ENCODE data around the gene PIAS1.
"Not testable (repeated sequence)": the region's sequence is repeated elsewhere in the genome, so short reads cannot be mapped to it uniquely, and the experiment has no call there.

The PIAS1 gene

DNA sequence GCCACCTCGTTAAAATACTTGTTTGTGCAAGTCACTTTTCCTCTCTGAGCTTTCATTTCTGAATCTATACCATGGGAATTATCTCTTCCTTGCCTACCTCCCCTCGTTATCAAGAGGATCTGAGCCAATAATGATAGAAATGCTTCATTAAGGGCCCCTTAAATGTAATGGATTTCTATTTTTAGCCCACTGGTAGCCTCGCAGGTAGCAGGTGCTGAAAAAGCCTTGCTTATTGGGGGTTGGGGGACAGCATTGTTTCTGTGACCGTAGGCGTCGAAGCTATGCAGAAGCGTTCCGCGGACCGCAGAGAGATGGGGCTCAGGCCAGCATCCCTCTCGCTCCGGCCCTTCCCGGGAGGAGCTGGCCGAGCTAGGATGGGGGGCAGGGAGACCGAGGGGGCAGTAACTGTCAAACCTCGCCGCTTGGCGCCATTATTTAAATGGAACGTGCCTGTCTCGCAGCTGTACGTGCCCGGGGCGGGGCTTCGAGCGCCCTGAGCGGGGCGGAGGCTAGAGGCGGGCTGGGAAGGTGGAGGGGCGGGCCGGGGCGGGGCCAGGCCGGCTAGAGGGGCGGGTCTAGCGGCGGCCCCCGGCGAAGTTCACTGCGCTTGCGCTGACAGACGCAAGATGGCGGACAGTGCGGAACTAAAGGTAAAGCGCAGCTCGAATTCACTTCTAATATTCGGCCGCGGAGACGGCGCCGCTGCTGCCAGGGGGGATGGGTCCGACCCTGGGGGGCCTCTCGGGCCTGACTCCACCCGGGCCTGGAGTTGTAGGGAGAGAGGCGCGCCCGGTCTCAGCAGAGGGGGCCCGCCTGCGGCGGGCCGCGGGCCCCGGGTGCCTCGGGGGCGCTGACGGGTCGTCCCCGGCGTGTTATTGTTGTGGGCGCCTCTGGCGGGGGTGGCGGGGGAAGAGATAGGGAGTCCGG, at the start of gene PIAS1:
TSS of gene PIAS1 (plus strand) at position 615 of the 927 bp plus-strand sequence. CDS start at position 627, 12 bp downstream.
- ATAC-seq = peak; percentile 89 to 92

DNA sequence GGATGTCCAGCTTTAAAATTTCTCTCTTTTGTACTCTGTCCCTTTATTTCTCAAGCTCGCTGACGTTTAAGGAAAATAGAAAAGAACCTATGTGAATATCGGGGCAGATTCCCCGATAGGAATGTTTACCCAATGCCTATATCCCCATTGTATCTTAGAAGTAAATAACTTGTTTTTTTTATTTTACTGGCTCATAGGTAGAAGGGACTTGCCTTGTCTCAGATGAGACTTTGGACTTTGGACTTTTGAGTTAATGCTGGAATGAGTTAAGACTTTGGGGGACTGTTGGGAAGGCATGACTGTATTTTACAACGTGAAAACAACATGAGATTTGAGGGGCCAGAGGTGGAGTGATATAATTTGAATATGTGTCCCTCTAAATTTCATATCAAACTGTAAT, 46.5 kb upstream of the PIAS1 start:
- ATAC-seq = not testable (repeated sequence)

DNA sequence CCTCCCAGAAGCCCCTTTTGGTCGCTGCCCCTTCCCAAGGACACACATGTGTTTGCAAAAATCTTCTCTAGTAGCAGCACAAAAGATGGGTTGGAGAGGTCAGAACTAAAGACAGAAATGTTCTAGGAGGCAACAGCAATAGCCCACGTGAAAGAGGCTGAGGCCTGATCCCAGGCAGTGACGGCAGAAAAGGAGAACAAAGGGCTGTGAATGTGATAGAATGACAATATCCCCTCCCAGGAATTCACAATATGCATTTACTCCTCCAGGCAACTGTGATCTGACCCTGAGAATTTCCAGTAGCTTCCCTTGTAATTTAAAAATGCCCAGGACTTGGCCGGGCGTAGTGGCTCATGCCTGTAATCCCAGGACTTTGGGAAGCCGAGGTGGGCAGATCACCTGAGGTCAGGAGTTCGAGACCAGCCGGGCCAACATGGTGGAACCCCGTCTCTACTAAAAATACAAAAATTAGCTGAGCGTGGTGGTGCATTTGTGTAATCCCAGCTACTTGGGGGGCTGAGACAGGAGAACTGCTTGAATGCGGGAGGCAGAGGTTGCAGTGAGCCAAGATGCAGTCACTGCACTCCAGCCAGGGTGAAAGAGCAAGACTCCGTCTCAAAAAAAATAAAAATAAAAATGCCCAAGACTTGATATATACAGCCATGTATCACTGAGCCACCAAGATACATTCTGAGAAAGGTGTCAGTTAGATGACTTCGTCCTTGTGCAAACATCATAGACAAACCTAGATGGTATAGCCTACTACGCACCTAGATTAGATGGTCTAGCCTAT, 43.6 kb upstream of the PIAS1 start:
- no peak for ATAC-seq

DNA sequence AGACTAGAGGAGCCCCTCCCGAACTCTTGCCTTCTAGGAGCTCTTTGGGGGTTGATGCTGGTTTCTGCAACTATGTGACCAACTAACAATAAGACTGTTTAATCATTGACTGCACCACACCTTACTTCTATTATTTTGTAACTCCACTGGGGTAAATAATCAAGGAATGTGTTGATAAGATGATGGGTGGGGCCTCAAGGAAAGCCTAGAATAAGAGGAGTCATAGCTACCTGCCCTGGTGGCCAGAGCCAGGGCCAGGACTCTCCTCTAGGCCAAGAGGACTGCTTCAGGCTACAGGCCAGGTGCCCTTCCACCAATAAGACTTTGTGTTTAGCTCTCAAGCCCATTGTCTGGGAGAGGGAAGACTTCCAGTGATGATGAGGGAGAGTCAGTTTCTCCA, 41.2 kb upstream of the PIAS1 start:
- ATAC-seq = no peak

DNA sequence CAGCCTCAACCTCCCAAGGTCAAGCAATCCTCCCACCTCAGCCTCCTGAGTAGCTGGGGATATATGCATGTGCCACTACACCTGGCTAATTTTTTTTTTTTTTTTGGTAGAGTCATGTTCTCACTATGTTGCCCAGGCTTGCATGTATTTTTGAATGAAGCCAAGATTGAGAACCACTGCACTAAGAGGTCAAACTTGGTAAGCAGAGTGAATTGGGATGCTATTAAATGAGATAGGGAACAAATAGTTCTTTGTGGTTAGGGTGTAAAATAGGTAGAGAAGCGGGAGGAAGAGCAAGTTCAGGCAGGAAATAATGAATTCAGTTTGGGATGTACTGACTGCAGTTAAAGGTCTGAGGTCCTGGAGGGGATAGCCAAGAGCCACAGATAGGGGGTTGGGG, 39.9 kb upstream of the PIAS1 start:
- no peak for ATAC-seq

DNA sequence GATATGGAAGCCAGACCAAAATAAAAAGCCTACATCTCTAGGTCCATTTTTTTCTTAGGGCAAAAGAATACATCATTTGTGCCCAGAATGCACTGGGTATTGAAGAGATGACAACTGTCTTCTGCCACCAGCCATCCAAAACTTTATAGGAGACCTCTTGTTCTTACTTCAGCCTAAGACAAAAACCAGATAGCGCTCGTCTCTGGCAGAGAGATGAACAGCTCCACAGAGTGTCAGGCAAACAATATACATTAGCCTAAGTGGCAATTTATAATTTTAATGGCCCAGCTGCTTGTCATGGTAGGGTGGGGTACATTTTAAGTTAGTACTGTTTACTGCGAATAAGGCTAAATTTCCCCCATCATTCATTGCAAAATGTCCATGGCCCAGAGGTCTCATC, 38.9 kb upstream of the PIAS1 start:
- no peak for ATAC-seq

DNA sequence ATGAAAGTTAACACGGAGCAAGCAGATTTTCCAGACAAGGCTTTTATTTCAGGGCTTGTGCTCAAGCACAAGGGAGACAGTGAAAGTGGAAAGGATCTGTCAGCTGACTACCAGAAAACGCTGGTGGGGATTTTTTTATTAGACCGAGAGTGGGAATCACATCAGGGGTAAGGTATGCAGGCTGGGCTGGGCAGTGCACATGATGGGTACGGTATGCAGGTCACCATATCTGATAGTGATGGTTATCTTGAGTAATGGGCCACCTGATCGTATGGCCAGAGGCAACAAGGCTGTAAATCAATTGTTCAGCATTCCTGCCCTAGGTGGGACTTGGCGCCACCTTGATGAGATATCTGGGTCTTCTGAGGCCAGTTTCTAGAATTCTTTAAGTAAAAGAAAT, 36.9 kb upstream of the PIAS1 start:
- no peak for ATAC-seq

DNA sequence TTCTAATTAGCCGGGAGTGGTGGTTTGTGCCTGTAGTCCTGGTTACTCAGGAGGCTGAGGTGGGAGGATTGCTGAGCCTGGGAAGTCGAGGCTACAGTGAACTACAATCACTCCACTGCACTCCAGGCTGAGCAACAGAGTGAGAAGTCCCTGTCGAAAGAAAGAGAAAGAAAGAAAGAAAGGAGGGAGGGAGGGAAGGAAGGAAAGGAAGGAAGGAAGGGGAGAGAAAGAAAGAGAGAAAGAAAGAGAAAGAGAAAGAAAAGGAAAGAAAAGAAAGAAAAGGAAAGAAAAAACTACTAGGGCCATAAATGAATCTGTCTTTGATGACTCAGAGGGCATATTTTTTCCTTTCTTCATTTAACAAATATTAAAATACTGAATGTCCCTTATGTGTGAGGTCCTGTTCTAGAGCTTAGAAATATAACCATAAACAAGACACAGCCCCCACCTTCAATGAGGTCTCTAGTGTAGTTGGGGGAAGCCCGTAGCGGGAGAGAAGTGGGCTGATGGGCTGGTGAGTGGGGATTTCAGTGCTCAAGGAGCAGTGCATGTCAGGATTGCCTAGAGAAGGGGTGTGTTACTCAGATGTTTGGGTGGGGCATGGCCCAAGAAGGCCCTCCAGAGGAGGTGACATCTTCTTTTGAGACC, 35.2 kb upstream of the PIAS1 start:
- ATAC-seq = no peak

DNA sequence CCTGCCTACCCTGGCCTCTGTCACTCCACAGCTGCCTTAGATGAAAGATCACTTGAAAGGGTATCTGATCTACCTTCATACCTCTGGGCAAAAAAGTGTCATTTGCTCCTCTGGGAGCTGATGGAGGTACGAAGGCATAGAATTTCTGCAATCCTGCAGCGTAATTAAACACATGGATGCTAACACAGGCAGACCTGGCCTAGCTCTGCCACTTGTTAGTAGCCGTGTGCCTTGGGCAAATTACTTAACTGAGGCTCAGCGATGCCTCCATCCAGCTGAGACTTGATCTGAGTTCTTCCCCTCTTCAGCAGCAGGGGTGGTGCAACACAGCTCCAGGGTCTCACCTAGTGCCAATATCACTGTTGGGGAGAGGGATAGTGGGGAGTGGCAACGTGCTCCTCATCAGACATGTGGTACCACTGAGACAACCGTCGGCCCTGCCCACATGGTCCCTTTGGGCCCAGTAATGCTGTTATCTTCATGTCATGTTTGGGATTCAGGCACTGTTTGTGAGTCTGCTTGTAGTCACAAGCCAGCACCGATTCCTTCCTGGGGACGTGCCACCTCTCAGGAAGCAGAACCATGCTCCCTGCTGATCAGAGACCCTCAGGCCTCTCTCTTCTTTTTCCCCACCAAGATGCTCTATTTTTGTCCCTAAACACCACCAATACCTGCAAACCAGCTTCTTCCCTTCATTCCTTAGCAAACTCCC, 34.1 kb upstream of the PIAS1 start:
- no peak for ATAC-seq

DNA sequence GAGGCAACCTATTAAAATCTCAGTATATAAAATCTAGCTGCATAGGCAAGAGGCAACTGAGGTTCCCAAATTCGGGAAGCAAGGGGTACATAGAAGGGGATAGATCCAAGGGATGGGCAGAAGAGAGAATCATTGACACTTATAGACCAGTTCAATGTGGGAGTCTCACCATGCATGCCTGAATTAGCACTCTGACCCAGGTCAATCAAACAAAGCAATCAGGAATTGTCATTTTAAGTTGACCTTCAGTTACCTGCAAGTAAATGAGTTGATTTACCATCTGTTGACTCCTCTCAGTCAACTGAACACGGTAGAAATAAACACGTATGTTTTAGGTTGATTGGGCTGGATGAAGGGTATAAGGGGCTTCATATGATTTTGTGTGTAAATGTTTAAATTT, 33.4 kb upstream of the PIAS1 start:
- ATAC-seq = no peak

DNA sequence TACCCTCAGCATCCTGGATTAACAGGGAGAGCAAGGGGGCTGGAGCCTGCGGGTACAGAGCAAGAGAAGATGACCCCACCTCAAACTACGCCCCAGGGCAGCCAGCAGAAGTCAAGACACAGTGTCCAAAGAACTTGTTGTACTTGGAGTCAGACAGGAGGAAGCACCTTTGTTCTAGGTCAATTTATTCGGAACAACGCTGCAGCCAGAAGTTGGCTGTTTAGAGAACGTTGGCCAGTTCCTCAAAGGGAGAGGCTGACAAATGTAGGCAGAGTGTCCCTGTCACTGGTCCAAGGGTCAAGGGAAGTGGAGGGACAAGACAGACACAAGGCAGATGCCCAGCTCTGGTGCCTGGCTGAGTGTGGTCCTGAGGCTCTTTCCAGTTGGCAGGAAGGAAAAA, 32.1 kb upstream of the PIAS1 start:
- no peak for ATAC-seq

DNA sequence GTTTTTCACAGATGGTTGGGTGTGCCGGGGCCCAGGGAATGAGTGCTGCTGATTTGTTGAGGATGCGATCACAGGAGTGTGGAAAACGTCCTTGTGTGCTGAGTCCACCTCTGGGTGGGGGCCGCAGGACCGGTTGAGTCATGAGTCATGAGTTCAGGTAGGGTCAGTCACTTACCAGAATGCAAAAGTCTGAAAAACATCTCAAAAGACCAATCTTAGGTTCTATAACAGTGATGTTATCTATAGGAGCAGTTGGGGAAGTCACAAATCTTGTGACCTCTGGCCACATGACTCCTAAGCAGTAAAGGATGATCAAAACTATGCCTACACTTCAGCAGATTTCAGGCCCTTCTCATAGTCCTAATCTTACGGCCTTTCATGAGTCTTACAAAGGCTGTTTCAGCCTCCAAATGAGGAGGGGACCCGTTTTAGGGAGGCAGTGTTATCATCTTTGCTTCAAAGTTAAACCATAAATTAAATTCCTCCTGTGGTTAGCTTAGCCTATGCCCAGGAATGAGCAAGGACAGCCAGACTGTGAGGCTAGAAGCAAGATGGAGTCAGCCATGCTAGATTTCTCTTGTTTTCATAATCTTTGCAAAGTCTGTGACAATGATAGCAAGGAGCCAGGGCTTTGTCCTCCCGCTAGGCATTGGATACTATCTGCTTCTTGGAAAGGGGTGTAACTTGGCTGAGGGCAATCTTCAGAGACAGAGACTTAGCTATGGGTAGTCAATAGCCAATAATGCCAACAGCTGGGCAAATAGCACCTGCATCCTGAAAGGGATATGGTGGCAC, 30.6 kb upstream of the PIAS1 start:
- no peak for ATAC-seq

DNA sequence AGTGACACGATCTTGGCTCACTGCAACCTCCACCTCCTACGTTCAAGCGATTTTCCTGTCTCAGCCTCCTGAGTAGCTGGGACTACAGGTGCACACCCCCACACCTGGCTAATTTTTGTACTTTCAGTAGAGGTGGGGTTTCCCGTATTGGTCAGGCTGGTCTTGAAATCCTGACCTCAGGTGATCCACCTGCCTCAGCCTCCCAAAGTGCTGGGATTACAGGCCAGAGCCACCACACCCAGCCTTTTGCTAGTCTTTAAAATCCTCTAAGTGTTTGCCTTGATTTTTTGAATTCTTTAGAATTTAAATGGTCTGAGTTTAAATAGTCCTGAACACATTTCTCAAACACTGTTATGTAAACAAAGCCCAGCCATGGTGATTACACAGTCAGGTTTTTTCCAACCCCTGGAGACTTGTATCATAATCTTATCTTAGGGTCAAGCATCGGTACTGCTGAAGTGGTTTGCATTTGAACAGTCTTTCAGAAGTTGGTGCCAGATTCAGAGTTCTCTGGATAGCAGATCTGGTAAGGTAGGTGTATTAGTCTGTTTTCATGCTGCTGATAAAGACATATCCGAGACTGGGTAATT, 28.2 kb upstream of the PIAS1 start:
- ATAC-seq = no peak

DNA sequence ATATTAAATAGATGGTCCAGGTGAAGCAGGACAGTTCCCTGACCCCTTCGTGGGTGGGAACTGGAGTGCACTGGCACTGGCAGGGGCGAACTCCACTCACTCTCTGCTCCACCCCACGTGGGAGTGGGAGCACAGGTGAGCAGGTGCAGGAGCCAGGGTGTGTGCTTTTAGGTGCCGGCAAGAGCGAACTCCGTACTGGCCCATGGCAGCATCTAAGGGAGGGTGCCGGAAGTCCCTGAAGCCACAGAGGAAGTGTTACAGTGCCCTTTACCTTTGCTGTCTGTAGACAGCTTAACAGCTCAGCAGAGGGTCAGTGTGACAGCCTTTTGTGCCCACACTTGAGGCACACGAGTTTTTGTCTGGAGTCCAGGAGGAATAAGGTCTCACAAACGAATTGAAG, 26.7 kb upstream of the PIAS1 start:
- no peak for ATAC-seq

DNA sequence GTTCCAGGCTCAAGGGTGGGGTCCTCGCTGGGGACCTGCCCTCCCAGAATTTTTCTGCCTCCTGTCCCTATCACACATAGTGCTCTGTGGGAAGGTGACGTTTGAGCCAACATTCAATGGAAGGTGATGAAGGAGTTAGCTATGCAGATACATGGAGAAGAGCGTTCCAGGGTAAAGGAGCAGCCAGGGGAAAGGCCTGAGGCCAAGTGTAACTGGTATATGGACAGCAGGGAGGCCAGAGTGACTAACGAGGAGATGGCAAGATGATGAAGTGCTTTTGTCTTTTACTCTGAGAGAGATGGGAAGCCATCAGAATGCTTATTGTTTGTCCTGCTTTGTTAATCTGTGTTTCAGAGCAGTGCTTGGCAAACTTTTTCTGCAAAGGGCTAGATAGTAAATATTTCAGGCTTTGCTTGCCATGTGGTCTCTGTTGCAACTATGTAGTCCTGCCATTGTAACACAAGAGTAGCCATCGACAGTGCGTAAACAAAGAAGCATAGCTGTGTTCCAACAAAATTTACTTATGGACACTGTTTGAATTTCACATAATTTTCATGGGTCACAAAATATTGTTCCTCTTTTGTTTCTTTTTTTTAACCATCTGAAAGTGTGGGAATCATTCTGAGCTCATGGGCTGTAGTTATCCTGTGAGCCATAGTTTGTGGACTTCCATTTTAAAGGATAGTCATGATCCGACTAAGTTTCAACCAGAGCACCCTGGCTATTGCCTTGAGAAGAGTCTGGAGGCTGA, 25.8 kb upstream of the PIAS1 start:
- ATAC-seq = no peak

DNA sequence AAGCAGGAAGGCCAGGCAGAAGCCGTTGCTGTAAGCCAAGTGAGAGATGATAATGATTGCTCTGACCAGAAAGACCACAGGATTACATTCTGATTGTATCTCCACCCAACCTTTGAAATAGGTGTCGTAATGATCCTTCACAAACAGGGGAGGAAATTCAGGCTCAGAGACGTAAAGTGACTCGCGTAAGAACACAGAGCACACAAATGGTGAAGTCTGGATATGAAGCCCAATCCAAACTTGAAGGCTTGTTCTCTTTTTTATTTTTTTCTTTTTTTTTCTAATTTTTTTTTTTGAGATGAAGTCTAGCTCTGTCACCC, 25.3 kb upstream of the PIAS1 start:
- ATAC-seq = no peak

DNA sequence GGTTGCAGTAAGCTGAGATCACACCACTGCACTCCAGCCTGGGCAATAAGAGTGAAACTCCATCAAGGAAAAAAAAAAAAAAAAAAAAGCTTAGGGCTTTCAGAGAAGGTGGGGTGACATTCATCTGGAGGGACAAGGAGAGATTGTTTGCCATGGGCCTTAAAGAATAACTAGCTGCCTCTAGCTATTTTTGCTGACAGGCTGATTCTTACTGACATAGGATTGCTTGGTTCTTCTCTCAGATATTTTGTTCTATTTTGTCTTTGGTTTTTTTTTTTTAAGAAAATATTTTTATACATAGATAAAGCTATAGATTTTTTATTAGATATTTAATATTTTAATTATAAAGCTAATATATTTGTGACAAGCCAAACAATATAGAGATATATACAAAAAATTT, 24.2 kb upstream of the PIAS1 start:
- no peak for ATAC-seq

DNA sequence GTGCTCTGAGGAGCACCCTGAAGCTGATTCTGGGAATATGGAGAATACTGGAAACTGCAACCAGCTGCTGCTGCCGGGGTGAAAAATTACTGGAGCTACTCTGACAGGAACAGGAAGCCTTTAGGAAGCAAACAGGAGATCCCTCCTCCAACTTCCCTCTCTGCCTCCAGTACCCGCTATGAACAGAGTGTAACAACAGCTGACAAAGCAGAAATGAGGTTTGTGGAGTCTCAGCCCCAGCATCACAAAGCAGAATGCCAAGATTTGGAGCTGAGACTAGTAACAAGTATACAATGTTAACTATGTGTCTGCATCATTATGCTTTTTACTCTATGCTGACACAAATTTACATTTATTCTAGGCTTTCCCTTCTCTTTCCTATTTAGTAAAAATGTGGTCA, 22.7 kb upstream of the PIAS1 start:
- no peak for ATAC-seq

DNA sequence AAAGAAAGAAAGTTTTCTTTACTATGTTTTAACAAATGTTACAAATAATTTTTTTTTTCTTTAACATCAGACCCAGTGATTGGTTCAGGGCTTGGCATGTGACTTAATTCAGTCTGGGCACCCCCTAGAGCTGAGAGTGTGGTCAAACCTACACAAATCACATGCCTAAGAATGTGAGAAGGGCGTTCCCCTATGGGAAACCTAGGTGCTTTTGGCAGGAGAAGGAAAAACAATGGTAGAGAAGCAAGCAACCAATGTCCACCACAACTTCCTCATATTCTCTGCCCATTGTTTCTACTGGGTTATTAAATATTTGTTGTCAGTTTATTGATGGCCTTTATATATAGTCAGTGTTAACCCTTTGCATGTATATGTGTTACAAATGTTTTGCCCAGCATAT, 21.4 kb upstream of the PIAS1 start:
- peak in 1 of 2 donors; percentile 43 for ATAC-seq

DNA sequence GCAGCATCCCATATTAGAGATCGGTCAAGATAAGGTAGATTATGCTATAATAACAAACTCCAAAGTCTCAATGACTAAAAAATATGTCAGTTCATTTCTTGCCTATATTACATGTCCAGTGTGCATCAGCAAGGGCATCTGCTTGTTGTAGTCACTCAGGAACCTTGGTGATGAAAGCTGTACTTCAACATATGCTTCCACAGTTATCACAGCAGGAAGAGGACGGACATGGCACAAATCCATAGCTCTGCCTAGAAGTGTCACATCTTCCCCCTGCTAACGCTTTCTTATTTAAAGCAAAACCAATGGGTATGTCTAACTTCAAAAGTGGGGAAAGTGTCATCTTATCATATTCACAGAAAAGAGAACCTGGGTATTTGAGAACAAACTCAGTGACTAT, 20.0 kb upstream of the PIAS1 start:
- no peak for ATAC-seq

DNA sequence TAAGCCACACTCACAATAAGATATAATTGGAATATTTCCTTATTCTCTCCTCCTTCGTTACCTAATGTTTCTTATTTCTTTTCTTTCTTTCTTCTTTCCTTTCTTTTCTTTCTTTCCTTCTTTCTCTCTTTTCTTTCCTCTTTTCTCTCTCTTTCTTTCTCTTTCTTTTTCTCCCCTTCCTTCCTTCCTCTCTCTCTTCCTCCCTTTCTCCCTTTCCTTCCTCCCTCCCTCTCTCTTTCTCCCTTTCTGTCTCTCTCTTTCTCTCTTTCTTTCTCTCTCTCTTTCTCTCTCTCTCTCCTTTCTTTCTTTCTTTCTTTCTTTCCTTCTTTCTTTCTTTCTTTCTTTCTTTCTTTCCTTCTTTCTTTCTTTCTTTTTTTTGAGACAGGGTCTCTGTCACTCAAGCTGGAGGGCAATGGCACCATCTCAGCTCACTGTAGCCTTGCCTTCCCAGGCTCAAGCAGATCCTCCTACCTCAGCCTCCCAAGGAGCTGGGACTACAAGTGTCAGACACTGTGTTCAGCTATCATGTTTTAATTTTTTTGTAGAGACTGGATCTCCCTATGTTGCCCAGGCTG, 19.3 kb upstream of the PIAS1 start:
- ATAC-seq = no peak

All from activated CD4-positive, CD25-positive, alpha-beta regulatory T cell treated with anti-CD3 and anti-CD28 coated beads, Interleukin-2, amount 50 U/mL, for 24 hours (primary cell).